ENCODE results near the gene FBXO44. TPM values are rescaled to one million over a fixed set of nuclear protein-coding genes. Genes with fewer than 3 reads are reported as not detected.

The FBXO44 gene
- total RNA-seq, 1 experiment from 2014 or later: 70.8 TPM

GRCh38 chr1:11668516-11668915 lies 13.8 kb downstream of the FBXO44 start:
- DNase-seq (ENCODE audit: low read depth, low spot score) (no peak), ATAC-seq (no peak)
- intact Hi-C loops (cut with micrococcal nuclease; ENCODE audit: unreplicated experiment): no loop called here
- Histone ChIP-seq H3K36me3 (ENCODE audit: control insufficient read depth, insufficient read depth, low read length) (no peaks in the 10 kb centered on the region; the same call in 1 of the 2 replicates), H3K4me1 (ENCODE audit: control insufficient read depth, insufficient read depth, low read length) (peaks cover 15% of the 10 kb centered on the region), H3K9me3 (ENCODE audit: control insufficient read depth, insufficient read depth, low read depth, low read length) (no peaks in the 10 kb centered on the region), H3K27ac (ENCODE audit: low read length) (no peak overlapping the region), H3K27me3 (ENCODE audit: control insufficient read depth, insufficient read depth, low read length) (no peaks in the 10 kb centered on the region), H3K4me3 (ENCODE audit: low read depth in 2 of 2, low read length in 2 of 2) (no peak overlapping the region)
- TF ChIP-seq REST (IDR thresholded peaks at IDR 0.05; ENCODE audit: insufficient read depth in 1 of 2, low read depth in 2 of 2, low read length in 1 of 2): no peak
- no TSS peak for BruUV-seq (replicated peaks)
- ChIA-PET CTCF (no interaction called here), POLR2A (no interaction called here)
- in situ Hi-C loops (cut with HindIII; ENCODE audit: low pct_unique_long_range_greater_than_20kb, low sequenced_read_pairs): no loop called here

GRCh38 chr1:11670747-11671146 lies 16.1 kb downstream of the FBXO44 start:
- in situ Hi-C loops (cut with HindIII; ENCODE audit: low pct_unique_long_range_greater_than_20kb, low sequenced_read_pairs) (no loop called here), intact Hi-C loops (cut with micrococcal nuclease; ENCODE audit: unreplicated experiment) (no loop called here)
- Histone ChIP-seq H3K9me3 (ENCODE audit: control insufficient read depth, insufficient read depth, low read depth, low read length) (no peaks in the 10 kb centered on the region), H3K36me3 (ENCODE audit: control insufficient read depth, insufficient read depth, low read length) (peaks cover 2% of the 10 kb centered on the region; the same call in 1 of the 2 replicates), H3K27me3 (ENCODE audit: control insufficient read depth, insufficient read depth, low read length) (no peaks in the 10 kb centered on the region), H3K27ac (ENCODE audit: low read length) (no peak overlapping the region), H3K4me1 (ENCODE audit: control insufficient read depth, insufficient read depth, low read length) (peaks cover 15% of the 10 kb centered on the region), H3K4me3 (ENCODE audit: low read depth in 2 of 2, low read length in 2 of 2) (no peak overlapping the region)
- POLR2A ChIA-PET: no interaction called here
- no peak for DNase-seq (ENCODE audit: low read depth, low spot score)
- CTCF ChIA-PET: interaction anchor here (0.5 to 1.0 kb wide), 2 partner anchors 49 to 430 kb away, joined by 3 read pairs; no protein-coding TSS in a partner anchor
- BruUV-seq (replicated peaks): no TSS peak
- no peak for TF ChIP-seq REST (IDR thresholded peaks at IDR 0.05; ENCODE audit: insufficient read depth in 1 of 2, low read depth in 2 of 2, low read length in 1 of 2)
- TF ChIP-seq SIN3A (IDR thresholded peaks at IDR 0.05; ENCODE audit: borderline replicate concordance, insufficient read depth, low read depth, low read length): no peak
- TF ChIP-seq POLR2AphosphoS5 (IDR thresholded peaks at IDR 0.05; ENCODE audit: low read depth, low read length): no peak
- TF ChIP-seq TCF7L2 (IDR thresholded peaks at IDR 0.05; ENCODE audit: low read depth, low read length): no peak
- TF ChIP-seq CTCF (IDR thresholded peaks at IDR 0.05): no peak
- no peak for ATAC-seq

All from Panc1 (cell line).